ENCODE data around the gene PLD3. TPM values are rescaled to one million over a fixed set of nuclear protein-coding genes. Genes with fewer than 3 reads are reported as not detected.

The PLD3 gene
- total and polyA plus RNA-seq, 3 experiments from 2014 or later, result 48.2 to 73.6 (median 53.0) TPM

- Mint-ChIP-seq H3K4me1 (peaks cover 16 to 54% (median 26%) of the 10 kb centered on the region in 3 donors), H3K27ac (peak overlapping the region in 1 of 8 donors; percentile 94), H3K9me3 (no peaks in the 10 kb centered on the region), H3K36me3 (peaks cover 0 to 30% (median 9%) of the 10 kb centered on the region in 3 donors), H3K4me3 (no peak overlapping the region), H3K27me3 (peaks cover 0 to 1% of the 10 kb centered on the region in 2 donors)
- Histone ChIP-seq H3K9me3 (ENCODE audit: low read length) (no peaks in the 10 kb centered on the region), H3K27ac (ENCODE audit: low read depth, low read length) (no peak overlapping the region), H3K36me3 (ENCODE audit: insufficient read depth, low read length) (no peaks in the 10 kb centered on the region), H3K4me3 (ENCODE audit: low read length) (no peak overlapping the region), H3K4me1 (ENCODE audit: insufficient read depth, low read length) (peaks cover 5% of the 10 kb centered on the region), H3K27me3 (ENCODE audit: insufficient read depth, low read length, poor library complexity, severe bottlenecking) (no peaks in the 10 kb centered on the region)
- DNase-seq, result no peak
- CTCF ChIA-PET, result no interaction called here
- POLR2A ChIA-PET, result no interaction called here
Measured at GRCh38 chr19:40360020-40360707, 11.7 kb downstream of the PLD3 start.

- no peak for DNase-seq
- peaks cover 19 to 55% (median 29%) of the 10 kb centered on the region in 3 donors for H3K4me1 Mint-ChIP-seq
- Histone ChIP-seq H3K36me3 (ENCODE audit: insufficient read depth, low read length) (no peaks in the 10 kb centered on the region), H3K27me3 (ENCODE audit: insufficient read depth, low read length, poor library complexity, severe bottlenecking) (no peaks in the 10 kb centered on the region), H3K9me3 (ENCODE audit: low read length) (no peaks in the 10 kb centered on the region), H3K27ac (ENCODE audit: low read depth, low read length) (no peak overlapping the region), H3K4me3 (ENCODE audit: low read length) (no peak overlapping the region), H3K4me1 (ENCODE audit: insufficient read depth, low read length) (peaks cover 5% of the 10 kb centered on the region)
- CTCF ChIA-PET, result no interaction called here
- peaks cover 0 to 1% of the 10 kb centered on the region in 2 donors for H3K27me3 Mint-ChIP-seq
- peaks cover 0 to 32% (median 9%) of the 10 kb centered on the region in 3 donors for H3K36me3 Mint-ChIP-seq
- H3K27ac Mint-ChIP-seq, result no peak overlapping the region
- POLR2A ChIA-PET, result no interaction called here
- H3K4me3 Mint-ChIP-seq, result no peak overlapping the region
- H3K9me3 Mint-ChIP-seq, result no peaks in the 10 kb centered on the region
Measured at GRCh38 chr19:40360708-40361241, 12.3 kb downstream of the PLD3 start.

GRCh38 chr19:40362160-40362559 is 13.7 kb downstream of the PLD3 start:
- peak overlapping the region in 1 of 7 donors; percentile 32 for H3K4me3 Mint-ChIP-seq
- H3K4me1 ChIP-seq (ENCODE audit: insufficient read depth, low read length), result peaks cover 5% of the 10 kb centered on the region

DNA sequence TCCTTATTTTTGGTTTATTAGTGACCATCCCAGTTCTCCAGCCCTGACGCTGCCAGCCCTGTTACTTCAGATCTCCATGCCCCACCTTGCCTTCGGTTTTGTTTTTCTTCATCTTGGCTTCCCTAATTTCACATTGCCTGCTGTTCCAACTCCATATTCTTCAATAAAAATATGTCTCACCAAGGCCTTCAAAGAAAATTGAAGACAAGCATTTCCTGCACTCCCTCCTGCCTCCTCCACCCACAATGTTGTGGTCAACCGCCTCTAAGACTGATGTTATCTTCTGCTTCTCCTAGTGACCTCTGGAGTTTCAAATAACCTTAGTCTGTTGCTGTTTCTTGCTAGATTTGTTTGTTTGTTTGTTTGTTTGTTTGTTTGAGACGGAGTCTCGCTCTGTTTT is 14.6 kb downstream of the PLD3 start:
- Histone ChIP-seq H3K4me1 (ENCODE audit: insufficient read depth, low read length) (peaks cover 5% of the 10 kb centered on the region), H3K27ac (ENCODE audit: low read depth, low read length) (no peak overlapping the region), H3K9me3 (ENCODE audit: low read length) (no peaks in the 10 kb centered on the region), H3K4me3 (ENCODE audit: low read length) (no peak overlapping the region), H3K27me3 (ENCODE audit: insufficient read depth, low read length, poor library complexity, severe bottlenecking) (no peaks in the 10 kb centered on the region), H3K36me3 (ENCODE audit: insufficient read depth, low read length) (no peaks in the 10 kb centered on the region)
- Mint-ChIP-seq H3K27me3 (no peaks in the 10 kb centered on the region), H3K9me3 (no peaks in the 10 kb centered on the region), H3K4me1 (peaks cover 15 to 37% (median 18%) of the 10 kb centered on the region in 3 donors), H3K36me3 (peaks cover 0 to 41% (median 5%) of the 10 kb centered on the region in 3 donors), H3K27ac (peak overlapping the region in 3 of 8 donors; percentile 52 to 68 (median 56)), H3K4me3 (peak overlapping the region in 3 of 7 donors; percentile 19 to 44 (median 38))
- ChIA-PET POLR2A (no interaction called here), CTCF (no interaction called here)
- DNase-seq, result no peak

More at GRCh38 chr19:40362160-40362559, 13.7 kb downstream of the PLD3 start:
- Mint-ChIP-seq H3K27me3 (no peaks in the 10 kb centered on the region), H3K4me1 (peaks cover 15 to 44% (median 20%) of the 10 kb centered on the region in 3 donors), H3K27ac (peak overlapping the region in 1 of 8 donors; percentile 17), H3K9me3 (no peaks in the 10 kb centered on the region), H3K36me3 (peaks cover 0 to 37% (median 9%) of the 10 kb centered on the region in 3 donors)
- Histone ChIP-seq H3K36me3 (ENCODE audit: insufficient read depth, low read length) (no peaks in the 10 kb centered on the region), H3K4me3 (ENCODE audit: low read length) (no peak overlapping the region), H3K9me3 (ENCODE audit: low read length) (no peaks in the 10 kb centered on the region), H3K27ac (ENCODE audit: low read depth, low read length) (no peak overlapping the region), H3K27me3 (ENCODE audit: insufficient read depth, low read length, poor library complexity, severe bottlenecking) (no peaks in the 10 kb centered on the region)
- DNase-seq, result no peak
- ChIA-PET CTCF (no interaction called here), POLR2A (no interaction called here)

- Mint-ChIP-seq H3K9me3 (no peaks in the 10 kb centered on the region), H3K27ac (peak overlapping the region in 1 of 8 donors; percentile 72), H3K4me1 (peaks cover 15 to 30% (median 17%) of the 10 kb centered on the region in 3 donors), H3K36me3 (peaks cover 0 to 46% (median 4%) of the 10 kb centered on the region in 3 donors), H3K4me3 (peak overlapping the region in 4 of 7 donors; percentile 23 to 54 (median 28)), H3K27me3 (no peaks in the 10 kb centered on the region)
- no peaks in the 10 kb centered on the region for H3K36me3 ChIP-seq (ENCODE audit: insufficient read depth, low read length)
- no peak overlapping the region for H3K4me3 ChIP-seq (ENCODE audit: low read length)
- no peak for DNase-seq
- no peaks in the 10 kb centered on the region for H3K27me3 ChIP-seq (ENCODE audit: insufficient read depth, low read length, poor library complexity, severe bottlenecking)
- H3K9me3 ChIP-seq (ENCODE audit: low read length), result no peaks in the 10 kb centered on the region
- H3K4me1 ChIP-seq (ENCODE audit: insufficient read depth, low read length), result peaks cover 5% of the 10 kb centered on the region
- H3K27ac ChIP-seq (ENCODE audit: low read depth, low read length), result no peak overlapping the region
- ChIA-PET CTCF (interaction anchor here (0.8 to 1.1 kb wide), 3 partner anchors 56 to 239 kb away, joined by 3 read pairs; partner anchors contain the start of gene BLVRB), POLR2A (interaction anchor here (0.6 kb wide), 1 partner anchor 11 kb away, joined by 4 read pairs; no protein-coding TSS in a partner anchor)
Measured at GRCh38 chr19:40365010-40365409, 16.5 kb downstream of the PLD3 start.

DNA sequence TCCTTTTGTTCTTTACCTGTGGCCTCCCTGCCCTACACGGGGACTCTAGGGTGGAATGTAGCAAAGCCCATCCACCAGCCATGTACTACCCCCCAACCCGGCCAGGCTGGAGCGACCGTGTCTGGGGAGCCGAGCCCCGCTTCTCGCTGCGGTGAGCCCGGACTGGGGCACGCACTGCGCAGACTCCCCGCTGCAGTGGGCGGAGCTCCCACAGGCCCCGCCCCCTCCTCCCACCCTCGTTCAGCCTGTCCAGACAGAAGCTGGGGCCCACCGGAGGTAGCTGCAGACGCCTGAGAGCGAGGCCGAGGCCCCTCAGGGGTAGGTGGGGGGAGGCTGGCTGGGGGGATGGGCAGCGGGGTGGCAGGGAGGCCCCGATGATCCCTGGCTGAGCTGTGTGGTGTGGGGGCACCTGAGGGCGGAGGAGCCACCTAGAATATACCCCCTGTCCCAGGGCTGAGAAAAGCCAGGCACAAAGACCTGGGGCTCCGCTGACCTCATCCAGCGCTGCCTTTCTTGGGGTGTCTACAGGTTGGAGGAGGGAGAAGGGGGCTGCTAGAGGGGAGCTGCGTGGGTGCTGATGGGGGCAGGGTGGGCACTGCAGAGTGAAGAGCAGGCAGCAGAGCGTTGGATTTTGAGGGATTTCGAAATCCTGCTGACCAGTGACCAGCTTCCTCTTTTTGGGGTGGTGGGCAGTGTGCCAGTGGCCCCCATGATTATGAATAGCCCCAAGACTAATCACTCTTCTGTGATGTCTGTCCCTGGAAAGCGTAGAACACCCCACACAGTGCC is 17.3 kb downstream of the PLD3 start:
- H3K9me3 Mint-ChIP-seq, result no peaks in the 10 kb centered on the region
- no peaks in the 10 kb centered on the region for H3K36me3 ChIP-seq (ENCODE audit: insufficient read depth, low read length)
- H3K4me3 ChIP-seq (ENCODE audit: low read length), result no peak overlapping the region
- DNase-seq, result peak in 3 of 5 donors; percentile 8 to 10 (median 8)
- no peaks in the 10 kb centered on the region for H3K9me3 ChIP-seq (ENCODE audit: low read length)
- ChIA-PET CTCF (interaction anchor here (0.8 to 1.1 kb wide), 2 partner anchors 55 to 238 kb away, joined by 3 read pairs; no protein-coding TSS in a partner anchor), POLR2A (no interaction called here)
- peak overlapping the region in 1 of 8 donors; percentile 38 for H3K27ac Mint-ChIP-seq
- H3K27me3 Mint-ChIP-seq, result no peaks in the 10 kb centered on the region
- H3K36me3 Mint-ChIP-seq, result peaks cover 0 to 47% (median 5%) of the 10 kb centered on the region in 3 donors
- H3K4me1 ChIP-seq (ENCODE audit: insufficient read depth, low read length), result peaks cover 5% of the 10 kb centered on the region
- H3K4me1 Mint-ChIP-seq, result peaks cover 15 to 25% (median 16%) of the 10 kb centered on the region in 3 donors
- H3K27me3 ChIP-seq (ENCODE audit: insufficient read depth, low read length, poor library complexity, severe bottlenecking), result no peaks in the 10 kb centered on the region
- peak overlapping the region in 2 of 7 donors; percentile 23 to 59 for H3K4me3 Mint-ChIP-seq
- peak overlapping the region; percentile 24 for H3K27ac ChIP-seq (ENCODE audit: low read depth, low read length)

- no peak for DNase-seq
- H3K27me3 Mint-ChIP-seq, result no peaks in the 10 kb centered on the region
- Histone ChIP-seq H3K9me3 (ENCODE audit: low read length) (no peaks in the 10 kb centered on the region), H3K4me1 (ENCODE audit: insufficient read depth, low read length) (peaks cover 5% of the 10 kb centered on the region), H3K36me3 (ENCODE audit: insufficient read depth, low read length) (peaks cover 6% of the 10 kb centered on the region), H3K27ac (ENCODE audit: low read depth, low read length) (no peak overlapping the region), H3K27me3 (ENCODE audit: insufficient read depth, low read length, poor library complexity, severe bottlenecking) (no peaks in the 10 kb centered on the region), H3K4me3 (ENCODE audit: low read length) (no peak overlapping the region)
- ChIA-PET CTCF (no interaction called here), POLR2A (no interaction called here)
- peaks cover 15 to 24% (median 15%) of the 10 kb centered on the region in 3 donors for H3K4me1 Mint-ChIP-seq
- no peak overlapping the region for H3K4me3 Mint-ChIP-seq
- H3K27ac Mint-ChIP-seq, result no peak overlapping the region
- H3K36me3 Mint-ChIP-seq, result peaks cover 0 to 52% (median 6%) of the 10 kb centered on the region in 3 donors
- no peaks in the 10 kb centered on the region for H3K9me3 Mint-ChIP-seq
Measured at GRCh38 chr19:40366697-40367561, 18.4 kb downstream of the PLD3 start.

Data from CD8-positive, alpha-beta memory T cell (primary cell).